Umbilical cord (tissue), 1 donor: Measurements from ENCODE around the gene APCS. TPM values are rescaled to one million over a fixed set of nuclear protein-coding genes. Genes with fewer than 3 reads are reported as not detected.

Experiments used
- total RNA-seq: library from RNA; depleted of rRNA; stranded (reverse); fragments of >200 nt; gene quantifications from one replicate; pipeline ENCODE4 v1.2.3, GENCODE V29; 2014; ENCODE audit warnings: low replicate concordance; ENCODE audit not compliant: insufficient read depth

The APCS gene
- total RNA-seq, 1 donor from 2014 or later: 3.9 TPM

Other genes with a start within 250 kb of the APCS start
- not detected for gene OR10J4, start 155.6 kb upstream of the APCS start, total RNA-seq
- gene OR10J1, start 148.1 kb upstream of the APCS start, total RNA-seq: 6.7 TPM
- gene OR10J5, start 51.8 kb upstream of the APCS start, total RNA-seq: not detected
- gene CRP, start 126.8 kb downstream of the APCS start, total RNA-seq: 0.48 TPM
- 20.2 TPM for gene DUSP23, start 193.1 kb downstream of the APCS start, total RNA-seq
- 14.7 TPM for gene FCRL6, start 214.5 kb downstream of the APCS start, total RNA-seq
- 4.3 TPM for gene SLAMF8, start 239.0 kb downstream of the APCS start, total RNA-seq